HG03469 (cell line): ENCODE data around the gene CMA1.
"Not testable (repeated sequence)": the region's sequence is repeated elsewhere in the genome, so short reads cannot be mapped to it uniquely, and the experiment has no call there.

Experiments used
- ATAC-seq: cut with Tn5 transposase; IDR thresholded peaks from one replicate; pipeline ENCODE4 v1.9.1; 2021; ENCODE audit warnings: mild to moderate bottlenecking, moderate library complexity, moderate number of reproducible peaks; ENCODE audit not compliant: unreplicated experiment

CMA1 gene

GRCh38 chr14:24508155-24508840, at the start of gene CMA1:
Gene CMA1, minus strand, starts transcription at chr14:24508265. Its CDS starts 30 bp downstream, at chr14:24508235.
- ATAC-seq: no peak

GRCh38 chr14:24556756-24557155, 48.7 kb upstream of the CMA1 start:
- no peak for ATAC-seq

GRCh38 chr14:24549064-24549463, 41.0 kb upstream of the CMA1 start:
- not testable (repeated sequence) for ATAC-seq

- ATAC-seq: no peak
Observed at GRCh38 chr14:24542346-24542936, 34.4 kb upstream of the CMA1 start.

GRCh38 chr14:24535737-24536136, 27.7 kb upstream of the CMA1 start:
- ATAC-seq: no peak

- ATAC-seq: no peak
Observed at GRCh38 chr14:24534286-24534685, 26.2 kb upstream of the CMA1 start.

- not testable (repeated sequence) for ATAC-seq
Observed at GRCh38 chr14:24525877-24526620, 18.0 kb upstream of the CMA1 start.

- ATAC-seq: no peak
Observed at GRCh38 chr14:24518851-24519250, 10.8 kb upstream of the CMA1 start.

GRCh38 chr14:24514209-24514608, 6.1 kb upstream of the CMA1 start:
- no peak for ATAC-seq

GRCh38 chr14:24513009-24513408, 4.9 kb upstream of the CMA1 start:
- ATAC-seq: no peak

GRCh38 chr14:24506443-24506842, 1.6 kb downstream of the CMA1 start:
- no peak for ATAC-seq

GRCh38 chr14:24504425-24504950, 3.6 kb downstream of the CMA1 start:
- ATAC-seq: no peak

GRCh38 chr14:24491586-24492408, 16.3 kb downstream of the CMA1 start:
- ATAC-seq: not testable (repeated sequence)

- no peak for ATAC-seq
Observed at GRCh38 chr14:24483604-24484252, 24.3 kb downstream of the CMA1 start.

- not testable (repeated sequence) for ATAC-seq
Observed at GRCh38 chr14:24482699-24483303, 25.3 kb downstream of the CMA1 start.

- ATAC-seq: no peak
Observed at GRCh38 chr14:24481622-24482324, 26.3 kb downstream of the CMA1 start.

- ATAC-seq: not testable (repeated sequence)
Observed at GRCh38 chr14:24479999-24480398, 28.1 kb downstream of the CMA1 start.

GRCh38 chr14:24475261-24475660, 32.8 kb downstream of the CMA1 start:
- no peak for ATAC-seq

GRCh38 chr14:24473211-24473610, 34.9 kb downstream of the CMA1 start:
- ATAC-seq: no peak
